GM12865 (cell line): ENCODE data around the gene STAC.

Experiments
- DNase-seq: peaks from one replicate; pipeline ENCODE4 v3.0.0; 2010; ENCODE audit warnings: low read depth
- H3K4me3 ChIP-seq: 2 replicates; pipeline ENCODE4 v1.5.1; 2011; ENCODE audit warnings: mild to moderate bottlenecking, low read depth, low read length, control low read depth
- TF ChIP-seq, protein P1 (sequence below): IDR thresholded peaks from 2 replicates; pipeline ENCODE4 v1.5.1; 2011; ENCODE audit warnings: low read length, control low read depth, low read depth, inconsistent platforms; ENCODE audit not compliant: insufficient read depth; ENCODE audit errors: missing control alignments

STAC gene

DNA sequence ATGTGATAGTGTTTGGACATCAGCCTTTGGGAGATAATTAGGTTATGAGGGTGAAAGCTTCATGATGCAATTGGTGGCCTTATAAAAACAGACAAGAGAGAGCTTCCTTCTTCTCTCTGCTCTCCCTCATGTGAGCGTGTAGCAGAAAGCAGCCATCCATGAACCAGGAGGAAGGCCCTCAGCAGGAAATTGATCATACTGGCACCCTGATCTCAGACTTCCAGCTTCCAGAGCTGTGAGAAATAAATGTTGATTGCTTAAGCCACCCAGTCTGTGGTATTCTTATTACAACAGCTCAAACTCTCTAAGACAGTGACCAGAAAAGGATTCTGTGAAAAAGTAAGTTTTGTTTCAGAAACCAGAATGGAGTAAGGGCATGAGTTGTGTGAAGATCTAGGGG lies 13.3 kb downstream of the STAC start:
- DNase-seq: no peak
- TF ChIP-seq, protein P1, sequence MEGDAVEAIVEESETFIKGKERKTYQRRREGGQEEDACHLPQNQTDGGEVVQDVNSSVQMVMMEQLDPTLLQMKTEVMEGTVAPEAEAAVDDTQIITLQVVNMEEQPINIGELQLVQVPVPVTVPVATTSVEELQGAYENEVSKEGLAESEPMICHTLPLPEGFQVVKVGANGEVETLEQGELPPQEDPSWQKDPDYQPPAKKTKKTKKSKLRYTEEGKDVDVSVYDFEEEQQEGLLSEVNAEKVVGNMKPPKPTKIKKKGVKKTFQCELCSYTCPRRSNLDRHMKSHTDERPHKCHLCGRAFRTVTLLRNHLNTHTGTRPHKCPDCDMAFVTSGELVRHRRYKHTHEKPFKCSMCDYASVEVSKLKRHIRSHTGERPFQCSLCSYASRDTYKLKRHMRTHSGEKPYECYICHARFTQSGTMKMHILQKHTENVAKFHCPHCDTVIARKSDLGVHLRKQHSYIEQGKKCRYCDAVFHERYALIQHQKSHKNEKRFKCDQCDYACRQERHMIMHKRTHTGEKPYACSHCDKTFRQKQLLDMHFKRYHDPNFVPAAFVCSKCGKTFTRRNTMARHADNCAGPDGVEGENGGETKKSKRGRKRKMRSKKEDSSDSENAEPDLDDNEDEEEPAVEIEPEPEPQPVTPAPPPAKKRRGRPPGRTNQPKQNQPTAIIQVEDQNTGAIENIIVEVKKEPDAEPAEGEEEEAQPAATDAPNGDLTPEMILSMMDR: no peak
- H3K4me3 ChIP-seq: no peak overlapping the region

DNA sequence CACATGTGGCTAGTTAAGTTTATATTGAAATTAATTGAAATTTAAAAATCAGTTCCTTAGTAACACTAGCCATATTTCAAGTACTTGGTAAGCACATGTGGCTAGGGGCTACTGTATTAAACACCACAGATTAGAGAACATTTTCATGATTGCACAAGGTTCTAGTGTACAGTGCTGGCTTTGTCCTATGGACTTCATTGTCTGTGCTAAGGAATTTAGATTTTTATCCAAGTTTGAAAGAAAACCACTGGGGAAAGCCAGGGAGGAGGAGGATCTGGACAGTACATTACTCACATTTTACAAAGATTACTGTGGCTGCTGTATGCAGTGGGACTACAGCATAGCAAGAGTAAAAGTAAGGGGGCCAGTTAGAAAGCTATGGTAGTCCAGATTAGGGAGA lies 13.9 kb downstream of the STAC start:
- TF ChIP-seq, protein P1: no peak
- DNase-seq: no peak
- H3K4me3 ChIP-seq: no peak overlapping the region

DNA sequence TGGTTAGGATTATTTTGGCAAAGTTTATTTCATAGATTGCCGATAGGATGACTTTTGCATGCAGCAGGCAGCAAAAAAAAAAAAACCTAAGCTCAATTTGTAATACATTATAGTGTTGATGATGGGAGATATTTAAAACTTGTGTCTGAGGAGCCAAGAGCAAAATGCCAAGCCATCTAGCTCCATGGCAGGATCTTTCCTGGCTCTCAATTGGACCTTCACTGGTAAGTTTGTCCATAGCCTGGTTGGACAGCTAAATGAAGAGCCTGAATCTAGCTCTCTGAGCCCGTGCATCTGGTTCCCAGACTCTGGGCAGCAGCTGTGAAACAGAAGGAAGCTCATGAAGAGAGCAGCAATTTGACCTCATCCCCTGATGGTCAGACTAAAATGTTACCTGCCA lies 17.5 kb downstream of the STAC start:
- no peak overlapping the region for H3K4me3 ChIP-seq
- no peak for DNase-seq
- TF ChIP-seq, protein P1: no peak

DNA sequence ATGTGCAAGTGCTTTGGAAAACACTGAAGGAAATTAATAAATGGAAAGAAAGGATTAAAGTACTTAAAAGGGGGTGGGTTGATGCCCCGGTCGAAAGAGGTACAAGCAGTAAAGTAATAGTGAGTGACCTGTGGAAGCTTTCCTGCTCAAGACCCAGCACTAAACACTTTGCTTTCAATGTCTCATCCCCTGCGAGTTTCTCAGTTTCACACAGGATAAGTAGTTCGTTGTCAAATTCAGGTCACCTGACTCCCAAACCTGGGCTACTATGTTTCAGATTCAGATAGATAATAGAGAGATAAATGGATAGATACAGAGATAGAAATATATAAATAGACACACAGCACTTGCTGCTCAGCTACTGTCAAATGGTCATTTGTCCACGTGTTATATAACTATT lies 19.6 kb downstream of the STAC start:
- H3K4me3 ChIP-seq: no peak overlapping the region
- TF ChIP-seq, protein P1: no peak
- DNase-seq: no peak

DNA sequence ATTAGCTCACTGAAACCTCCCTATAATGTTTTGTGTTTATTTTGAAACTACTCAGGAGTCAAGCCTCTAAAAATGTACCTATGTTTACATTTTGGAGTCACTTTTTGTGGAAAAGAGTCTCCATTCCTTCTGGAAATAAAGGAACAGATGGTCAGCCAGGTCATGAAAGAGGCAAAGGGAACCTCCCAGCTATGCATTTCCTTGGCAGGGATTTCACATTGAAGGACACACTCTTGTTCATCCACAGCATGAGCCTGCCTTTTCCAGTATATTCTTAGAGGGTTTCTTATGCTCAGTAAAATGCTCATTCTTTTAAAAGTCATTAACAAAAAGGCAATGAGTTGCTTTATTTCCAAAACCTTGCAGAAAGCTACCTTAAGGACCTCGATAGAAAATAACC lies 20.8 kb downstream of the STAC start:
- TF ChIP-seq, protein P1: no peak
- no peak for DNase-seq
- H3K4me3 ChIP-seq: no peak overlapping the region

DNA sequence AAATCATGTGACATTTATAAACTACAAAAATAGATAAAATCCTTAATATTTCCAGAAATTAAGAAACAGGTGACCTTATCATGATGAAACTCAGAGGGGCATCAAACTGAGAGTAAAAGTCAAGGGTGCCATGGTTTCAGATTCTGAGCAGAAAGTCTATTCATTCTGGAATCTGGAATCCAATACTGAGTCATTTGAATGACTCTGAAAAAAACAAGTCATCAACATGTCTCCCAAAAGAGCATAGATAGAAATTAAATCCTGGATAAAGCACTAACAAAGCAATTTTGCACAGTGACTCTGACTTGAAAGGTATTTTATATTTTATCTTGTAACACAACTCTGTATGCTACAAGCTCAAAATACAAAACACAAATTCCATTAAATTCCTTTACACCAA lies 23.4 kb downstream of the STAC start:
- TF ChIP-seq, protein P1: no peak
- H3K4me3 ChIP-seq: no peak overlapping the region
- no peak for DNase-seq

DNA sequence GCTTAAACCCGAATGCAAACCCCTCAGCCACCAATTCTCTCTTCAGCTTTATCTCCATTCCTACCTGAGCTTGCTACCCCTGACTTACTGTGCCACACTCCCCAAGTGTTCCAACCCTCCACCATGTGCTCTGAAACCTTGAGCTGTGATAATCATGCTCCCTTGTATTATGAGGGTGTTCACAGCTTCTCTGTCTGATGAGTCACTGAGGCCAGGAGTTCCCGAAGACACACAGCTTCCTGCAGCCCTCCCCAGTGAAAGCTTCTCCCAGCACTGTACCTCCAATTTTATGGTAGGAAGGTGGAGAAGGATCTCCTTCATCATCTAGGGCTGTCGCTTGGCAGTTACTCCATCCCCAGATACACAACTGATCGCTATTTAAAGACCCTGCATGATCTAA lies 24.9 kb downstream of the STAC start:
- DNase-seq: no peak

More for the DNA sequence above, 24.9 kb downstream of the STAC start:
- no peak overlapping the region for H3K4me3 ChIP-seq
- TF ChIP-seq, protein P1: no peak
